ENCODE data around the gene KRTAP7-1.

GRCh38 chr21:30818837-30819610 lies 10.5 kb downstream of the KRTAP7-1 start:
- TF ChIP-seq, protein P1, sequence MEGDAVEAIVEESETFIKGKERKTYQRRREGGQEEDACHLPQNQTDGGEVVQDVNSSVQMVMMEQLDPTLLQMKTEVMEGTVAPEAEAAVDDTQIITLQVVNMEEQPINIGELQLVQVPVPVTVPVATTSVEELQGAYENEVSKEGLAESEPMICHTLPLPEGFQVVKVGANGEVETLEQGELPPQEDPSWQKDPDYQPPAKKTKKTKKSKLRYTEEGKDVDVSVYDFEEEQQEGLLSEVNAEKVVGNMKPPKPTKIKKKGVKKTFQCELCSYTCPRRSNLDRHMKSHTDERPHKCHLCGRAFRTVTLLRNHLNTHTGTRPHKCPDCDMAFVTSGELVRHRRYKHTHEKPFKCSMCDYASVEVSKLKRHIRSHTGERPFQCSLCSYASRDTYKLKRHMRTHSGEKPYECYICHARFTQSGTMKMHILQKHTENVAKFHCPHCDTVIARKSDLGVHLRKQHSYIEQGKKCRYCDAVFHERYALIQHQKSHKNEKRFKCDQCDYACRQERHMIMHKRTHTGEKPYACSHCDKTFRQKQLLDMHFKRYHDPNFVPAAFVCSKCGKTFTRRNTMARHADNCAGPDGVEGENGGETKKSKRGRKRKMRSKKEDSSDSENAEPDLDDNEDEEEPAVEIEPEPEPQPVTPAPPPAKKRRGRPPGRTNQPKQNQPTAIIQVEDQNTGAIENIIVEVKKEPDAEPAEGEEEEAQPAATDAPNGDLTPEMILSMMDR (IDR thresholded peaks at IDR 0.05), result no peak
- TF ChIP-seq POLR2A (IDR thresholded peaks at IDR 0.05), result no peak
